Glomerular visceral epithelial cell (primary cell): ENCODE data around the gene AKIP1.
"Not testable (repeated sequence)": the region's sequence is repeated elsewhere in the genome, so short reads cannot be mapped to it uniquely, and the experiment has no call there.

Experiments used
- DNase-seq: peaks from one replicate; pipeline ENCODE4 v3.0.0-alpha.2; 2016; ENCODE audit errors: extremely low spot score

The AKIP1 gene

DNA sequence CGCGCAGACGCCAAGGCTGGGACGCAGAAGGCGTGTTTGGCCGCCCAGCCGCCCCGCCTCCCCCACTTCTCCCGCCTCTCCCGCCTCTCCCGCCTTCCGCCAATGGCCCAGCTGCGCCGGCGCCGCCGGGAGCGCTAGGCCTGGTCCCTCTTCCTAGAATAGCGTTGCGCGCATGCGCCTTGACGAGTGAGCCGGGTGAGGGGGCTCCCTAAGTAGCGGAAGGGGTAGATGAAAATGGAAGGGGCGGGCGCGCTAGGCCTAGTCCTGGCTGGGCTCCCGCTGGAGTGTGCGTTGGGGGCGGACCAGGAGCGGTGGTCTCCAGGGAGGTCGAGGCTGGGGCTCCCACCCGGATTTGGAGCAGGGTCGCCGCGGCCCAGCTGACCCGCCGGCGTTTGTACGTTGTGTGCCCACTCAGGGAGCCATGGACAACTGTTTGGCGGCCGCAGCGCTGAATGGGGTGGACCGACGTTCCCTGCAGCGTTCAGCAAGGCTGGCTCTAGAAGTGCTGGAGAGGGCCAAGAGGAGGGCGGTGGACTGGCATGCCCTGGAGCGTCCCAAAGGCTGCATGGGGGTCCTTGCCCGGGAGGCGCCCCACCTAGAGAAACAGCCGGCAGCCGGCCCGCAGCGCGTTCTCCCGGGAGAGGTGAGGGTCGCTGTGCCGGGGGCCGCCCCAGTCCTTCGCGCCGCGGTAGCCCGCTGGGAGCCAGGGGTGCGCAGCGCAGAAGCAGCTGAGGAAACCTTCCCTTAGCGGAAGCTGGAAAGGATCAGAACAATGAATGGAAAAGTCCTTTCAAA, at the start of gene AKIP1:
Gene AKIP1 (plus strand): TSS at position 161 of the 795 bp plus-strand sequence. CDS start 261 bp downstream, at position 422.
- DNase-seq: peak; percentile 96

DNA sequence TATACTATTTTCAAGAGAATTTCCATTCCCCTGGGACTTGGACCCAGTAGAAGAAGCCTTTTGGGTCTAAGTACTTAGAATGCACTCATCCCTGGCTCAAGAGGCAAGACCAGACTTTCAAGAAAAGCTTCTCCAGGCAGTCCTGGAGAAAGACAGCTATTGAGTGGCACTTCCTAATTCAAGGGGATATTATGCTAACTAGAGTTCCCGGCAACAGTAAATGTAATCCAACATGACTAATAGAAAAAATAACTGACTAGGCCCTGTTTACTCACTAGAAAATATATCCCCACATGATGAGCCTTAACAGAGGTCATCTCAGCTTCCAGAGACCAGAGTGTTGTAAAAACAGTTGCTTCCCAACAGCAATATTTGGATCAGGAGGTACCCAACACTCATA, 47.2 kb upstream of the AKIP1 start:
- peak; percentile 24 for DNase-seq

DNA sequence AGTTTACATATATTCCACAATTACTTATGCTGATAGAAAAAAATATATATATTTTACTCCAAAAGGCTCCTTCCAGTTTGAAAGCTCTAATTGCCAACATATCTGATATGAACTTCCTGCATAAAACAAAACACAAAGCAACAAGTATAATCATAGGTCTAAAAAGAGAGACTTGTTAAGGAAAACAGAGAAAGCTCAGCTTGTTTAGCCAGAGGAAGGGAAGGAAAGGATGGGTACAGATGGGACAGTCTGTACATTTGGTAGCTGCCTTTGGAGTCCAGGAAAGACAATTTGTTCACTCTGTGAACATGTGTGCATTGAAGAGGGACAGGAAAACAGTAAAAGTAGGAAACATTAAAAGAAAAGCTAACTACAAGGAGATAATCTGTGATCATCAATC, 45.7 kb upstream of the AKIP1 start:
- DNase-seq: no peak

DNA sequence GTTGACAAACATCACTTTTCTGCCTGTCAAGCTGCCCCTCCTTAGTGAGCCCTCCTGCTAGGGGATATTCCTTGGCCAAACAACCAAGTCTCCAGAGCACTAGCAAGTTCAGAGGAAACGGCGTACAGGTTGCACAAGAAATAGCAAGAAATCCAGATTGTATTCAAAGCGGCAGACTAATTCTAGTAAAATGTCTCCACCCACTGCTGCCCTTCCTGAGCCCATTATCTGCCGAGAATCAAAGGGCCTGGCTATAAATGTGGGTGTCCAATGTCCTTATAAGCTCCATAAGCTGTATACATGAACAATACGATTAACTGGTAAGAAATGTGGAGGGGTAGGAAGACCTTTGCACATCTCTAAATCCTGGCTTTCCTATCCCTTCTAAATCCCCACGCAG, 44.0 kb upstream of the AKIP1 start:
- DNase-seq: no peak

- DNase-seq: peak; percentile 31
Measured at GRCh38 chr11:8867931-8868631, 42.9 kb upstream of the AKIP1 start.

GRCh38 chr11:8870411-8871170, 40.4 kb upstream of the AKIP1 start:
- DNase-seq: peak; percentile 70

DNA sequence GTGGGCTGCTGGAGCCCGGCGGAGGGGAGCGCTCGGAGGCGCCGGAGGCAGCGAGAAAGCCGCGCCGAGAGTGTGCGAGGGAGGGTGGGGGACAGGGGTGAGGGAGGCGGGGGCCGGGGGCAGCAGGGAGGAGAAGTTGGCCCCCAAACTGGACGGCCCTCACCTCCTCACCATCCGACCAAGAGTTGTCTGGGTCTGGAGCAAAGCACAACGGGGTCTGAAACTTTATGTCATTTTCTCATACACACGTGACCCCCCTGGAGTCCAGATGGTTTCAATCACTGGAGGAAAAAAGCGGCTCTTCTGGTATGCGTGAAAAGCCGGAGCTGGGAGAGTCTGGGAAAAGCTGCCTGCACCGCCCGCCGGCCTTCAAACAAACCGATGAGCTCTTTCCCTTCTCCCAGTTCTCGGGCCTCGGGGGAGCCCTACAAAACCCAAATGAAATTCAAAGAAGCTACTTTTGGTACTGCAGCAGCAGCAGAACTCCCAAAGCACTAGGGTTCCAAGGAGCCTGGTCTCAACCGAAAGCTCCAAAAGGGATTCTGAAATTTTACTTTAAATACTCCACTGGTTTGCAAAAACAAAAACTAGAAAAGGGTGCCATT, 39.7 kb upstream of the AKIP1 start:
- peak; percentile 78 for DNase-seq

DNA sequence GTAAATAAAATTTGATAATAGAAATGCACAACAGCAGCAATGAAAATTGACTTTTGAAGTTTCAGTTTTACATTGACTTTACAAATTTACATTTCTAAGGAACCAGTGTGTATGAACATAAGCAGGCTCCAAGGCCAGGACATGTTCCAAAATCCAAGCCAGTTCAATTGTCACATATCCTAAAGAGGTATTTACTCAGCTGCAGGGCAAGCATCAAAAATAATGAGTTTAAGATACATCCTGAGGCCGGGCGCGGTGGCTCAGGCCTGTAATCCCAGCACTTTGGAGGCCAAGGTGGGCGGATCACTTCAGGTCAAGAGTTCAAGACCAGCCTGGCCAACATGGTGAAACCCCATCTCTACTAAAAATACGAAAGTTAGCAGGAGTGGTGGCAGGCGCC, 39.0 kb upstream of the AKIP1 start:
- DNase-seq: no peak

GRCh38 chr11:8873741-8874405, 37.1 kb upstream of the AKIP1 start:
- DNase-seq: no peak

DNA sequence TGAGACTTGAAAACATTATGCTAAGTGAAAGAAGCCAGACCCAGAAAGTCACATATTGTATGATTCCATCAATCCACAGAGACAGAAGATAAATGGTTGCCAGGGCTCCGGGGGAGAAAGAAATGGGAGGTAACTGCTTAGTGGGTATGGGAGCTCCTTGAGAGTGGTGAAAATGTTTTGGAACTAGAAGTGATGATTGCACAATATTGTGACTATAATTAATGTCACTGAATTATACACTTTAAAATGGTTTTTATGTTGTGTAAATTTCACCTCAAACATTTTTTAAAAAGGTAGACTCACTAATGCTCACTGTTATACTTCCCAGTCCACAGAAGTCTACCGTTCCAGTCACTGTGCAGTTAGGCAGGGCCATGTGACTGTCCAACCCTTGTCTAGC, 32.2 kb upstream of the AKIP1 start:
- DNase-seq: no peak

- DNase-seq: not testable (repeated sequence)
Measured at GRCh38 chr11:8881585-8881984, 29.4 kb upstream of the AKIP1 start.

GRCh38 chr11:8886322-8886721, 24.7 kb upstream of the AKIP1 start:
- no peak for DNase-seq

GRCh38 chr11:8891185-8891584, 19.8 kb upstream of the AKIP1 start:
- not testable (repeated sequence) for DNase-seq

DNA sequence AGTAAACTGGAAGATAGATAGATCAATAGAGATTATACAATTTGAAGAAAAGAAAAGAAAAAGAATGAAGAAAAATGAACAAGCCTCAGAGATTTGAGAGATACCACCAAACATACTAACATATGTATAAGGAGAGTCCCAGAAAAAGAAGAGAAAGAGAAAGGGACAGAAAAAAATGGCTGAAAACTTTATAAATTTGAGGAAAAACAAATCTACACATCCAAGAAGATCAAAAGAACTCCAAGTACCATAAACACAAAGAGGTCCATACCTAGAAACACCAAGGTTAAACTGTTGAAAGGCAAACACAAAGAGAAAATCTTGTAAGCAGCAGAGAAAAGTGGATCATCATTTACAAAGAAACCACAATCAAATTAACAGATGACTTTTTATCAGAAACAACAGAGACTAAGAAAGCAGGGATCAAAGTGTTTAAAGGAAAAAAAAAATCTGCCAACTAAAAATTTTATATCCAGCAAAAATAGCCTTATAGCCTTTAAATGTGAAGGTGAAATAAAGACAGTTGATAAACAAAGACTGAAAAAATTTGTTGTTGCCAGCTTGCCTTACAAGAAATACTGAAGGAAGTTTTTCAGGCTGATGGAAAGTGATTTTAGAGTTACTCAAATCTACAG, 11.8 kb upstream of the AKIP1 start:
- DNase-seq: no peak

GRCh38 chr11:8905528-8906165, 5.3 kb upstream of the AKIP1 start:
- peak; percentile 28 for DNase-seq

GRCh38 chr11:8907116-8907515, 3.9 kb upstream of the AKIP1 start:
- no peak for DNase-seq

DNA sequence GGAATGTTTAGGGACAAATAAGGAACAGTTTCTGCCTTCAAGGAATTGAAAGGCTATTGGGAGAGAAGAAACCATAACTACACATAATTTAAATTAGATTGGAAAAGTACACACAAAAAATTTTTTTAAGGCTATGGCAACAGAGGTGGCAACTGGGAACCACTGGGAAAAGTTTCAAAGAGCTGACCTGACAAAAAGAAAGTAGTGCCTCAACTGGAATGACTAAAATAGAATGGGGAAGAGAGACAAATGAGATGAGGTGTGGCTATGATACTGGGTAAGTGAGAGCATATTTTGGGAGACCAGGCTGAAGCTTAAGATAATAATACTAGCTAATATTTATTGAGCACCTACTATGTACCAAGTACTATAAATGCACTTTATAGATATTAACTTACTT, 2.9 kb upstream of the AKIP1 start:
- no peak for DNase-seq

DNA sequence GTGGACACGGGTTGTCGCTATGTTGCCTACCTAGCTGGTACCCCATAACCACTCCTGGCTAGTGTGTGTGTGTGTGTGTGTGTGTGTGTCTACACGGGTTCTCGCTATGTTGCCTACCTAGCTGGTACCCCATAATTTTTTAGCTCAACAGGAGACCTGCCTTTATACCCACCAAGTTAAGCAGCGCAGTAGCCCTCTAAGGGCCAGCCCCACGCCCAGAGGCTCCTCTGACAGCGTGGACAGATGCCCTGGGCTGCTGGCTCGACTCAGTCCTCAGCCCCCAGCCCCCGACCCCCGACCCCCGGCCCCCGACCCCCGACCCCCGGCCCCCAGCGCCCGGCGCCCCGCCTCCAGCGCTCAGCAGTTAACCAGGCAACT, 351 bp upstream of the AKIP1 start:
- DNase-seq: no peak

DNA sequence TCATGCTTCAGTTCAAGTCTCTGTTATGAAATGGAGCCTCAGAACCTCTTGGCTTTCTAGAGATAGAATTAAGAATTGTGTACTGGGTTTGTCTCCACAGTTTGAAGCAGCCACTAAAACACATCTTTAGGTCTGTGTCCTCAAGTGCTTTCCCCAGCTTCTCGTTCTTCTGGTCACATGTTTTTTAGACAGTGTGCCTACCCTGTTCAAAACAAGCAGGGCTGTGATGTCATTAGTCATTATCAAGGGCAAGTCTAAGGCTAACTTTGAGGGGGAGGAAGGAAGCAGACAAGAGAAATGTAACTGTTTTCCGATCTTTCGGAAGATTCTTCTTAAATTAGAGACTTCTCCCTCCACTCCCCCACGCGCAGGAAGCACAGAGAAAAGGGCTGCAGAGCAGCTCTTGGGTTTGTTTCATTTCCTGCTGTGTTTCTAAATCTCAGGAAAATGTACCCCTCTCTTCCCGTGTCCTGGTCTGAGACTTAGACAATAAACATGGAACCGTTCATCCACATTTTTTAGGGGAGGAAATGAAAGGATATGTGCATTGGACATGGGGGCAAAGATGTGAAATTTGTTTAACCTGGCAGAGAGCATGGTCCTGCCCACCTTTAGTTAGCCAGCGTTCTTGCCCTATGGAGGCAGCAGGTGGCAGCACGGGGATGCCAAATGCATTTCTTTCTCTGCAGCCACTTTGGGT, 3.1 kb downstream of the AKIP1 start:
- peak; percentile 46 for DNase-seq

DNA sequence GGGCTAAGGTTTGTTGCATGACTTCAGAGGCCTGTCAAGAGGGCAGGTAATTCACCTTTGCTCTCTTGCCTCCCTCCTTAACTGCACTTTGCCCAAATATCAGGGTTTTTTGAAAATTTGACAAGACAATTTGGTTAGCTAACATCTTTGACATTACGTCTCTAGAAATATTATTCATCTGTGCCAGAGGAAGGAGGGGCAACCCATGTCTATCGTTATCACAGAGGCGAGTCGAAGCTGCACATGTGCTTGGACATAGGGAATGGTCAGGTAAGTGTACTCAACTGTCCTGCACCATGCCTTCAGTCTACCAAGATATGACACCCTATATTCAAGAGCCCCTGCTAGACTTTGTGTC, 3.7 kb downstream of the AKIP1 start:
- DNase-seq: no peak
